Measurements from ENCODE around the gene DHRS9. TPM values are rescaled to one million over a fixed set of nuclear protein-coding genes. Genes with fewer than 3 reads are reported as not detected.

The DHRS9 gene
- total and polyA plus RNA-seq, 9 of the 15 experiments (the other 6 are each of a cell fraction or from before 2014, with no cell fraction given): 0.27 to 1.7 (median 0.69) TPM

- no peak for TF ChIP-seq NCOR1 (IDR thresholded peaks at IDR 0.05)
- TF ChIP-seq RFX1 (IDR thresholded peaks at IDR 0.05): no peak
- no peak for TF ChIP-seq ZNF212 (CRISPR knock-in tag; IDR thresholded peaks at IDR 0.05)
- no peak for TF ChIP-seq FOXO4 (CRISPR knock-in tag; IDR thresholded peaks at IDR 0.05)
- TF ChIP-seq TAL1 (IDR thresholded peaks at IDR 0.05): no peak
- TF ChIP-seq MCM5 (IDR thresholded peaks at IDR 0.05; ENCODE audit: low read depth): no peak
- TF ChIP-seq MYC (IDR thresholded peaks at IDR 0.05; ENCODE audit: low read depth, low read length): 0 out of 2 replicates have a peak, but pooled peaks have one; percentile 32
- no peak for TF ChIP-seq MYC (CRISPR knock-in tag; IDR thresholded peaks at IDR 0.05; ENCODE audit: borderline replicate concordance, low read depth)
- TF ChIP-seq RCOR1 (IDR thresholded peaks at IDR 0.05; ENCODE audit: borderline replicate concordance in 1 of 2, low read depth in 2 of 2, low read length in 2 of 2): peak; percentile 31 to 81; a peak in 3 of 4 replicates
- no peak for TF ChIP-seq ZKSCAN8 (CRISPR knock-in tag; IDR thresholded peaks at IDR 0.05)
- no peak for TF ChIP-seq TFE3 (CRISPR knock-in tag; IDR thresholded peaks at IDR 0.05)
- TF ChIP-seq ELK3 (CRISPR knock-in tag; IDR thresholded peaks at IDR 0.05): no peak
- no peak for TF ChIP-seq ASH1L (IDR thresholded peaks at IDR 0.05; ENCODE audit: borderline replicate concordance, low read depth, partially characterized antibody)
- peak; percentile 94 for TF ChIP-seq MEIS2 (IDR thresholded peaks at IDR 0.05; ENCODE audit: partially characterized antibody)
- no peak for TF ChIP-seq VEZF1 (CRISPR knock-in tag; IDR thresholded peaks at IDR 0.05)
- no peak for TF ChIP-seq SUPT5H (IDR thresholded peaks at IDR 0.05)
- TF ChIP-seq SNIP1 (IDR thresholded peaks at IDR 0.05; ENCODE audit: low read depth): no peak
- no peak for TF ChIP-seq ZNF184 (CRISPR knock-in tag; IDR thresholded peaks at IDR 0.05)
- peak; percentile 71 for TF ChIP-seq NFE2 (IDR thresholded peaks at IDR 0.05; ENCODE audit: low read depth)
- TF ChIP-seq MITF (IDR thresholded peaks at IDR 0.05): no peak
- no peak for TF ChIP-seq NR1H2 (CRISPR knock-in tag; IDR thresholded peaks at IDR 0.05)
- TF ChIP-seq ATF3 (IDR thresholded peaks at IDR 0.05): peak; percentile 87
- TF ChIP-seq ATF3 (CRISPR knock-in tag; conservative IDR thresholded peaks at IDR 0.05): no peak
Measured at GRCh38 chr2:169038338-169038757, 31.0 kb upstream of the DHRS9 start (continued).
